ENCODE results near the gene NTM.

The NTM gene

DNA sequence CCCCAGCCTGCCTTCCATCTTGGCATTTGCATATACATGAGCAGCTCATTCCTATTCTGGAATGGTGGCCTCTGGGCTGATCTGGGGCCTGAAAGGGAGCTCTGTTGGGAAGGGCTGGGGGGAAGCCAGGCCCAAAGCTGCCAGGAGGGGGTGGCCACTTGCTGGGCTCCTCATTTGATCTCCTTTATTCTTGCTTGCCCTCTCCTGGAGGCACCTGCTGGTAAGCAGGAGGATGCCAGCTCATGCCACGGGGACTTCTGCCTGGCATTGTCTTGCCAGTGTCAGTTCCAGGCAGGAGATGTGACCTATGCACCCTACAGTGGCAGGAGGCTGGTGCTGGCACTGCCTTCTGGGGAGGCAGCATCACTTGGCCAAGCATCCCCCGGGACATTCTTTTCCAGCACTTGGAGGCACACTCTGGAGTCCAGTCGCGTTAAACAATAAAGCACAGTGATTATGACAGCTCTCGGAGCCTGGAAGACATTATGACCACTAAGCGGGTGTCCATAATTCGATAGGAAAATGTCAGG lies 128.3 kb downstream of the NTM start:
- Histone ChIP-seq H3K9ac (ENCODE audit: low read length) (no peak overlapping the region), H2AK5ac (ENCODE audit: low read length) (no peak overlapping the region), H4K8ac (ENCODE audit: low read depth, low read length) (no peak overlapping the region), H3K27ac (ENCODE audit: low read depth, low read length) (no peak overlapping the region), H3K23ac (ENCODE audit: low read length) (no peak overlapping the region), H3K36me3 (ENCODE audit: control insufficient read depth, insufficient read depth, low read length) (no peaks in the 10 kb centered on the region), H3K4me1 (ENCODE audit: control insufficient read depth, low read depth, low read length) (no peaks in the 10 kb centered on the region), H3K56ac (ENCODE audit: low read length) (no peak overlapping the region), H2BK5ac (ENCODE audit: low read length) (no peak overlapping the region), H2BK15ac (replicated peaks; ENCODE audit: low read depth) (no peak overlapping the region), H3K79me2 (ENCODE audit: control insufficient read depth, insufficient read depth, low read length) (no peaks in the 10 kb centered on the region), H4K5ac (ENCODE audit: low read length) (no peak overlapping the region), H3K27me3 (ENCODE audit: insufficient read depth, low read length, poor library complexity) (no peaks in the 10 kb centered on the region), H3K4me3 (ENCODE audit: low read length) (no peak overlapping the region), H3K4ac (ENCODE audit: low read depth, low read length) (no peak overlapping the region), H3K18ac (ENCODE audit: low read length) (no peak overlapping the region), H3K4me2 (ENCODE audit: low read length) (no peak overlapping the region), H3K79me1 (ENCODE audit: low read length) (no peaks in the 10 kb centered on the region), H2BK120ac (ENCODE audit: low read depth, low read length) (no peak overlapping the region)
- DNase-seq: no peak
- WGBS (ENCODE audit: extremely low coverage, insufficient coverage, low lambda C conversion rate): no CpG with 5 or more reads among the region's 7 CpGs

DNA sequence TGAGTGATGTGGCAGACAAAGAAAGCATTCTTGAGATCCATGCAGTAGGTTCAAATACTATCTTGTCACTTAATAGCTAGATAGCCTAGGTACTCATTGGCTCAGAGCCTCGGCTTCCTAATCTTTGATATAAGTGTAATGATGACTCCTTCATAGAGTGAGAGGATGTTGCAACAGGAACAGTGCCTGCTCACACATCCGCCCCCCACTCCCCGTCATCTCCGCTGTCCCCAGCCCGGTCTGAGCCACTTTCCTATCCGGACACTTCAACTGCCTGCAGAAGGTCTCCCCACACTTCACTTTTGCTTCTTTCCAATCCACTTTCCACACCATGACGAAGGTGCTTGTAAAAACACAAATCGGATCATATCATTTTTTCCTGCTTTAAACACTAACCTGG lies 128.8 kb downstream of the NTM start:
- no peak overlapping the region for H3K27ac ChIP-seq (ENCODE audit: low read depth, low read length)
- no peak overlapping the region for H4K5ac ChIP-seq (ENCODE audit: low read length)
- H3K56ac ChIP-seq (ENCODE audit: low read length): no peak overlapping the region
- no peak overlapping the region for H3K18ac ChIP-seq (ENCODE audit: low read length)
- DNase-seq: no peak
- no peaks in the 10 kb centered on the region for H3K27me3 ChIP-seq (ENCODE audit: insufficient read depth, low read length, poor library complexity)
- no CpG with 5 or more reads among the region's 8 CpGs for WGBS (ENCODE audit: extremely low coverage, insufficient coverage, low lambda C conversion rate)
- no peaks in the 10 kb centered on the region for H3K36me3 ChIP-seq (ENCODE audit: control insufficient read depth, insufficient read depth, low read length)
- H2BK5ac ChIP-seq (ENCODE audit: low read length): no peak overlapping the region
- no peak overlapping the region for H4K8ac ChIP-seq (ENCODE audit: low read depth, low read length)
- no peak overlapping the region for H2AK5ac ChIP-seq (ENCODE audit: low read length)
- H3K4me2 ChIP-seq (ENCODE audit: low read length): no peak overlapping the region
- H2BK15ac ChIP-seq (replicated peaks; ENCODE audit: low read depth): no peak overlapping the region
- no peak overlapping the region for H3K9ac ChIP-seq (ENCODE audit: low read length)
- no peak overlapping the region for H3K4me3 ChIP-seq (ENCODE audit: low read length)
- no peaks in the 10 kb centered on the region for H3K4me1 ChIP-seq (ENCODE audit: control insufficient read depth, low read depth, low read length)
- no peaks in the 10 kb centered on the region for H3K79me1 ChIP-seq (ENCODE audit: low read length)
- no peaks in the 10 kb centered on the region for H3K79me2 ChIP-seq (ENCODE audit: control insufficient read depth, insufficient read depth, low read length)
- H2BK120ac ChIP-seq (ENCODE audit: low read depth, low read length): no peak overlapping the region
- no peak overlapping the region for H3K23ac ChIP-seq (ENCODE audit: low read length)
- H3K4ac ChIP-seq (ENCODE audit: low read depth, low read length): no peak overlapping the region

DNA sequence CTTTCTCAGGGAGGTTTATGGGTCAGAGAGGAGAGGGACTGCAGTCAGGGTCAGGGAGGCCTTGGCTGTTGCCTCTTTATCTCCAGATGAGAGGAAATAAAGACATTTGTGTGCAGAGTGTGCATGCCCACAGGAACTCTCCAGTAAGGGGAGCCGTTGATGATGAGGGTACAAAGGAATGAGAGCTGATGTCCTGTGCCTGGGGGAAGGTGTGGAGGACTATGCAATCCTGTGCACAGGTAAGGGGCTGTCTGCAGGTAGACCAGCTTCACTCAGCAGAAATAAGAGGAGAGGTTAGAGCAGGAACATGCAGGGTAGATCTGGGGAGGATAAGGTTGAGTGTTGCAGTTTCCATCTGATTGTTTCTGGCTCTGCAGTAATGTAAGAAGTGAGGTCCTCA lies 132.6 kb downstream of the NTM start:
- Histone ChIP-seq H3K4me2 (ENCODE audit: low read length) (no peak overlapping the region), H2BK15ac (replicated peaks; ENCODE audit: low read depth) (no peak overlapping the region), H3K23ac (ENCODE audit: low read length) (no peak overlapping the region), H3K56ac (ENCODE audit: low read length) (no peak overlapping the region), H3K36me3 (ENCODE audit: control insufficient read depth, insufficient read depth, low read length) (no peaks in the 10 kb centered on the region), H2BK5ac (ENCODE audit: low read length) (no peak overlapping the region), H3K79me2 (ENCODE audit: control insufficient read depth, insufficient read depth, low read length) (no peaks in the 10 kb centered on the region), H3K27ac (ENCODE audit: low read depth, low read length) (no peak overlapping the region), H3K79me1 (ENCODE audit: low read length) (no peaks in the 10 kb centered on the region), H4K8ac (ENCODE audit: low read depth, low read length) (no peak overlapping the region), H2BK120ac (ENCODE audit: low read depth, low read length) (no peak overlapping the region), H2AK5ac (ENCODE audit: low read length) (no peak overlapping the region), H3K4ac (ENCODE audit: low read depth, low read length) (no peak overlapping the region), H3K9ac (ENCODE audit: low read length) (no peak overlapping the region), H3K4me3 (ENCODE audit: low read length) (no peak overlapping the region), H3K18ac (ENCODE audit: low read length) (no peak overlapping the region), H4K5ac (ENCODE audit: low read length) (no peak overlapping the region), H3K27me3 (ENCODE audit: insufficient read depth, low read length, poor library complexity) (no peaks in the 10 kb centered on the region), H3K4me1 (ENCODE audit: control insufficient read depth, low read depth, low read length) (no peaks in the 10 kb centered on the region)
- WGBS (ENCODE audit: extremely low coverage, insufficient coverage, low lambda C conversion rate): no CpG with 5 or more reads among the region's 1 CpG
- DNase-seq: no peak

- no peak overlapping the region for H2BK120ac ChIP-seq (ENCODE audit: low read depth, low read length)
- no peak overlapping the region for H3K4me3 ChIP-seq (ENCODE audit: low read length)
- no peaks in the 10 kb centered on the region for H3K79me2 ChIP-seq (ENCODE audit: control insufficient read depth, insufficient read depth, low read length)
- no peak overlapping the region for H2BK15ac ChIP-seq (replicated peaks; ENCODE audit: low read depth)
- H4K8ac ChIP-seq (ENCODE audit: low read depth, low read length): no peak overlapping the region
- no peak overlapping the region for H3K4ac ChIP-seq (ENCODE audit: low read depth, low read length)
- peak overlapping the region; percentile 27 for H3K56ac ChIP-seq (ENCODE audit: low read length)
- H3K18ac ChIP-seq (ENCODE audit: low read length): no peak overlapping the region
- H2AK5ac ChIP-seq (ENCODE audit: low read length): no peak overlapping the region
- no peak overlapping the region for H2BK5ac ChIP-seq (ENCODE audit: low read length)
- no peak overlapping the region for H4K5ac ChIP-seq (ENCODE audit: low read length)
- no peak overlapping the region for H3K27ac ChIP-seq (ENCODE audit: low read depth, low read length)
- H3K79me1 ChIP-seq (ENCODE audit: low read length): no peaks in the 10 kb centered on the region
- no peaks in the 10 kb centered on the region for H3K4me1 ChIP-seq (ENCODE audit: control insufficient read depth, low read depth, low read length)
- no peaks in the 10 kb centered on the region for H3K27me3 ChIP-seq (ENCODE audit: insufficient read depth, low read length, poor library complexity)
- WGBS (ENCODE audit: extremely low coverage, insufficient coverage, low lambda C conversion rate): no CpG with 5 or more reads among the region's 15 CpGs
- H3K4me2 ChIP-seq (ENCODE audit: low read length): no peak overlapping the region
- H3K9ac ChIP-seq (ENCODE audit: low read length): no peak overlapping the region
- peak; percentile 91 for DNase-seq
- H3K36me3 ChIP-seq (ENCODE audit: control insufficient read depth, insufficient read depth, low read length): no peaks in the 10 kb centered on the region
- no peak overlapping the region for H3K23ac ChIP-seq (ENCODE audit: low read length)
Observed at GRCh38 chr11:131504199-131504949, 134.0 kb downstream of the NTM start.

DNA sequence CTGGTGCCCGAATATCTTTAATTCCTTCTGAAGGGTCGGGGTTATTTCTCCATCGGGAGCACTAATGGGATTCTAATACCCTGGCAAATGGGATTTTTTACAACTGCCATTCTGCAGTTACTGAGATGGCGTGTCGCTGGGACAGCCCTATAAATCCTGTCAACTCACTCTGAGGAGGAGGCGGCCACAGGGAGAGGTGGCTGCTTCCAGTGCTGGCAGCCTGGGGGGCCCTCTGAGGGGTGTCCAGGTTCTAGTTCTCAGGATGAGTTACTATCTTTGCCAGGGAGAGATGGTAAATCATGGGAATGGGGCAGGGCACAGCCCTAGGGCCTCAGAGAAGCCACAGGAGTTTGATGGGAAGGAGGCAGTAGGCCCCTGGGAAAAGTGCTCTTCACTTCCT lies 135.9 kb downstream of the NTM start:
- H3K23ac ChIP-seq (ENCODE audit: low read length): no peak overlapping the region
- no peaks in the 10 kb centered on the region for H3K4me1 ChIP-seq (ENCODE audit: control insufficient read depth, low read depth, low read length)
- no CpG with 5 or more reads among the region's 6 CpGs for WGBS (ENCODE audit: extremely low coverage, insufficient coverage, low lambda C conversion rate)
- H3K56ac ChIP-seq (ENCODE audit: low read length): no peak overlapping the region
- peak overlapping the region; percentile 33 for H3K18ac ChIP-seq (ENCODE audit: low read length)
- H3K36me3 ChIP-seq (ENCODE audit: control insufficient read depth, insufficient read depth, low read length): no peaks in the 10 kb centered on the region
- H2BK5ac ChIP-seq (ENCODE audit: low read length): no peak overlapping the region
- H3K4ac ChIP-seq (ENCODE audit: low read depth, low read length): no peak overlapping the region
- no peak overlapping the region for H3K9ac ChIP-seq (ENCODE audit: low read length)
- no peak for DNase-seq
- no peaks in the 10 kb centered on the region for H3K27me3 ChIP-seq (ENCODE audit: insufficient read depth, low read length, poor library complexity)
- no peak overlapping the region for H4K8ac ChIP-seq (ENCODE audit: low read depth, low read length)
- no peak overlapping the region for H3K27ac ChIP-seq (ENCODE audit: low read depth, low read length)
- H4K5ac ChIP-seq (ENCODE audit: low read length): no peak overlapping the region
- H2BK15ac ChIP-seq (replicated peaks; ENCODE audit: low read depth): no peak overlapping the region
- H2BK120ac ChIP-seq (ENCODE audit: low read depth, low read length): no peak overlapping the region
- H3K4me3 ChIP-seq (ENCODE audit: low read length): no peak overlapping the region
- H3K79me2 ChIP-seq (ENCODE audit: control insufficient read depth, insufficient read depth, low read length): no peaks in the 10 kb centered on the region
- no peaks in the 10 kb centered on the region for H3K79me1 ChIP-seq (ENCODE audit: low read length)
- no peak overlapping the region for H2AK5ac ChIP-seq (ENCODE audit: low read length)
- no peak overlapping the region for H3K4me2 ChIP-seq (ENCODE audit: low read length)

- H3K4me2 ChIP-seq (ENCODE audit: low read length): no peak overlapping the region
- H3K4me3 ChIP-seq (ENCODE audit: low read length): no peak overlapping the region
- WGBS (ENCODE audit: extremely low coverage, insufficient coverage, low lambda C conversion rate): no CpG with 5 or more reads among the region's 8 CpGs
- no peak for DNase-seq
- no peak overlapping the region for H4K8ac ChIP-seq (ENCODE audit: low read depth, low read length)
- H3K9ac ChIP-seq (ENCODE audit: low read length): no peak overlapping the region
- H3K23ac ChIP-seq (ENCODE audit: low read length): no peak overlapping the region
- no peaks in the 10 kb centered on the region for H3K79me2 ChIP-seq (ENCODE audit: control insufficient read depth, insufficient read depth, low read length)
- H2AK5ac ChIP-seq (ENCODE audit: low read length): no peak overlapping the region
- no peaks in the 10 kb centered on the region for H3K4me1 ChIP-seq (ENCODE audit: control insufficient read depth, low read depth, low read length)
- no peak overlapping the region for H2BK15ac ChIP-seq (replicated peaks; ENCODE audit: low read depth)
- H2BK5ac ChIP-seq (ENCODE audit: low read length): no peak overlapping the region
- H3K18ac ChIP-seq (ENCODE audit: low read length): no peak overlapping the region
- H4K5ac ChIP-seq (ENCODE audit: low read length): no peak overlapping the region
- H2BK120ac ChIP-seq (ENCODE audit: low read depth, low read length): no peak overlapping the region
- H3K79me1 ChIP-seq (ENCODE audit: low read length): no peaks in the 10 kb centered on the region
- H3K36me3 ChIP-seq (ENCODE audit: control insufficient read depth, insufficient read depth, low read length): no peaks in the 10 kb centered on the region
- H3K4ac ChIP-seq (ENCODE audit: low read depth, low read length): no peak overlapping the region
- H3K27me3 ChIP-seq (ENCODE audit: insufficient read depth, low read length, poor library complexity): no peaks in the 10 kb centered on the region
- no peak overlapping the region for H3K27ac ChIP-seq (ENCODE audit: low read depth, low read length)
- no peak overlapping the region for H3K56ac ChIP-seq (ENCODE audit: low read length)
Observed at GRCh38 chr11:131510662-131511061, 140.2 kb downstream of the NTM start.

All from mesendoderm (in vitro differentiated cells).